BE2C (cell line): ENCODE results near the gene MED15.
"Not testable (repeated sequence)": the region's sequence is repeated elsewhere in the genome, so short reads cannot be mapped to it uniquely, and the experiment has no call there.

Experiments
- DNase-seq: peaks from one replicate; pipeline ENCODE4 v3.0.0-alpha.2; 2020
- H3K27me3 ChIP-seq: fragments of 250-450 bp; sonication (Bioruptor Pico); 2 replicates; pipeline ENCODE4 v1.5.1; 2020; ENCODE audit warnings: mild to moderate bottlenecking
- H3K36me3 ChIP-seq: fragments of 250-450 bp; sonication (Bioruptor Pico); 2 replicates; pipeline ENCODE4 v1.5.1; 2020; ENCODE audit warnings: mild to moderate bottlenecking
- H3K4me1 ChIP-seq: fragments of 250-450 bp; sonication (Bioruptor Pico); 2 replicates; pipeline ENCODE4 v1.5.1; 2020
- H3K4me3 ChIP-seq: 2 replicates; pipeline ENCODE4 v1.5.1; 2011; ENCODE audit warnings: low read depth, low read length
- H3K9me3 ChIP-seq: fragments of 250-450 bp; sonication (Bioruptor Pico); 2 replicates; pipeline ENCODE4 v1.5.1; 2020
- CTCF ChIP-seq: IDR thresholded peaks from 2 replicates; pipeline ENCODE4 v1.5.1; 2012; ENCODE audit warnings: mild to moderate bottlenecking, low read depth, low read length

MED15 gene

DNA sequence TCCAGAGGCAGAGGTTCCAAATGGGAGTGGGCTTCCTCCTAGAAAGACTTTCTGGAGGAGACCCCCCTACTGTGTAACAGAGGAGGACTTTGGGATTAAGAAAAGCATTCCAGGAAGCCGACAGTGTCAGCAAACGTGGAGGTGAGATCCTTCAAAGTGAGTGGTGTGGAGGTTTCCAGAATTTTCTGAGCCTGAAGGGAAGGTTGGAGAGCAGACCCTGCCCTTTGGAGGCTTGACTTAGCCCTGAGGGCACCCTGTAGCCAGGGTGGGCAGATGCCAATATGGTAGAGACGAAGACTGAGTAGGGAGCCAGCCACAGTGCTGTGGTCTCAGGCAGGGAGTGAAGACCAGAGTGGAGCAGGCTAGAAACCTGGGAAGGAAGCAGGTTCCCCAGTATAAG lies 10.0 kb upstream of the MED15 start:
- Histone ChIP-seq H3K9me3 (no peaks in the 10 kb centered on the region), H3K4me3 (no peak overlapping the region), H3K36me3 (no peaks in the 10 kb centered on the region), H3K27me3 (no peaks in the 10 kb centered on the region), H3K4me1 (peaks cover 4% of the 10 kb centered on the region; the same call in 1 of the 2 replicates)
- no peak for TF ChIP-seq CTCF
- no peak for DNase-seq

DNA sequence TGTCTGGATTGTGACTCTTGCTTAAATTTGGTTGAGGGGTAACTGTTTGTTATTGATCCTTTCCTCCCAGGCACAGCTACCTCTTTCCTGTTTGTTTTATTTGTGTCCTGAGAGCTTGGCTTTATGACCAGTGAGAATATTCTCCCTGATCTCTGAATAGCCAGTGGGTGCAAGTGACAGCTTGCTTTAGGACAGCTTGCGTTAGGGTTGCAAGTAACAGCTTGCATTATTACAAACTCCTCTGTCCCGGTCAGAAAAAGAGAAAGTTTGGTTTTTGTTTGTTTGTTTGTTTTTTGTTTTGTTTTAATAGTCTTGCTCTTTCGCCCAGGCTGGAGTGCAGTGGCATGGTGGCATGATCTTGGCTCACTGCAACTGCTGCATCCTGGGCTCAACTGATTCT lies 8.5 kb upstream of the MED15 start:
- Histone ChIP-seq H3K27me3 (no peaks in the 10 kb centered on the region), H3K9me3 (no peaks in the 10 kb centered on the region), H3K4me3 (no peak overlapping the region), H3K4me1 (peaks cover 5% of the 10 kb centered on the region), H3K36me3 (no peaks in the 10 kb centered on the region)
- no peak for DNase-seq
- TF ChIP-seq CTCF: no peak

GRCh38 chr22:20499769-20500168 lies 7.6 kb upstream of the MED15 start:
- TF ChIP-seq CTCF: no peak
- no peak for DNase-seq

GRCh38 chr22:20503816-20504215 lies 3.6 kb upstream of the MED15 start:
- H3K9me3 ChIP-seq: no peaks in the 10 kb centered on the region
- H3K27me3 ChIP-seq: no peaks in the 10 kb centered on the region
- no peak overlapping the region for H3K4me3 ChIP-seq
- DNase-seq: no peak
- H3K36me3 ChIP-seq: no peaks in the 10 kb centered on the region
- H3K4me1 ChIP-seq: peaks cover 12% of the 10 kb centered on the region
- TF ChIP-seq CTCF: no peak

More at GRCh38 chr22:20499769-20500168, 7.6 kb upstream of the MED15 start:
- no peaks in the 10 kb centered on the region for H3K36me3 ChIP-seq
- peaks cover 12% of the 10 kb centered on the region for H3K4me1 ChIP-seq
- no peaks in the 10 kb centered on the region for H3K9me3 ChIP-seq
- no peaks in the 10 kb centered on the region for H3K27me3 ChIP-seq
- H3K4me3 ChIP-seq: no peak overlapping the region

DNA sequence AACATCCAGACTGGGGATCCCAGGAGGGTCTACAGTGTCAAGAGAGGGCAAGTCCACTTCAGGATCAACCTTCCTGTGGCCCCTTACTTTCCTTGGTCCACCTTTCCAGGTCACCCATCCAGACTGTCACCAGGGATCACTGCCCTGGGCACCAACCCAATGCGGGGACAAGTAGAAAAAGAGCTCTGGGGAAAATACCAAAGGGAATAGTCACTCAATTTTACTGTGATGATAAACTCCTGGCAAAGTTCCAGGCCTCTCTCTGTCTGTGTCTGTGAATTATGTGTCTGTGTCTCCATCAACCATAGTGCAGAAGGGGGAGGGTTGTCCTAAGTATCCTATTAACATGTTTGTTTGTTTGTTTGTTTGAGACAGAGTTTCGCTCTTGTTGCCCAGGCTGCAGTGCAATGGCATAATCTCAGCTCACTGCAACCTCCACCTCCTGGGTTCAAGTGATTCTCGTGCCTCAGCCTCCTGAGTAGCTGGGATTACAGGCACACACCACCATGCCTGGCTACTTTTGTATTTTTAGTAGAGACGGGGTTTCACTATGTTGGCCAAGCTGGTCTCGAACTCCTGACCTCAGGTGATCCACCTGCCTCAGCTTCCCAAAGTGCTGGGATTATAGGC lies 3.0 kb upstream of the MED15 start:
- H3K9me3 ChIP-seq, H3K27me3 ChIP-seq, H3K4me3 ChIP-seq, H3K36me3 ChIP-seq: not testable (repeated sequence)
- H3K4me1 ChIP-seq: peaks cover 12% of the 10 kb centered on the region
- peak; percentile 53 for DNase-seq

GRCh38 chr22:20506543-20507252 lies 712 bp upstream of the MED15 start:
- peaks cover 12% of the 10 kb centered on the region for H3K4me1 ChIP-seq
- no peak for DNase-seq
- no peaks in the 10 kb centered on the region for H3K9me3 ChIP-seq
- no peaks in the 10 kb centered on the region for H3K27me3 ChIP-seq
- no peak for TF ChIP-seq CTCF
- H3K36me3 ChIP-seq: peaks cover 2% of the 10 kb centered on the region; the same call in 1 of the 2 replicates
- peak overlapping the region; percentile 100 for H3K4me3 ChIP-seq

DNA sequence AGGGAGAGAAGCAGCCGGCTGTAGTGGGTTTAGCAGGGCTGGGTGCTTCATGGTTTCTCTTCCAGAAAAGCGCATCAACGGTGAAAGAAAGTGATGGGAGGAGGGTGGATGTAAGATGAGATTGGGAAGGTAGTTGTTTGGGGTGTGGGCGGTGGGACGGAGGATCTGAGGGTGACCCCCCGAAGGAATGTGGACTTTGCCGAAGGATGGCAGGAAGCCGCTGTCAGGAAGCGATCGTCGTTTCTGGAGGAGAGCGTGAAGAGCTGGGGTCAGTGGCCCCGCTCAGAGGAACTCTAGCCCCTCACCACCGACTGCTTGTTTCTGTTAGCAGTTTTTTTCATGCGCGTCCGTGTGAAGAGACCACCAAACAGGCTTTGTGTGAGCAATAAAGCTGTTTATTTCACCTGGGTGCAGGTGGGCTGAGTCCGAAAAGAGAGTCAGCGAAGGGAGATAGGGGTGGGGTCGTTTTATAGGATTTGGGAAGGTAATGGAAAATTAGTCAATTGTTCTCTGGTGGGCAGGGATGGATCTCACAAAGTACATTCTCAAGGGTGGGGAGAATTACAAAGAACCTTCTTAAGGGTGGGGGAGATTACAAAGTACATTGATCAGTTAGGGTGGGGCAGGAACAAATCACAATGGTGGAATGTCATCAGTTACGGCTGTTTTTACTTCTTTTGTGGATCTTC lies 801 bp downstream of the MED15 start:
- H3K36me3 ChIP-seq, DNase-seq, H3K27me3 ChIP-seq, H3K9me3 ChIP-seq: not testable (repeated sequence)
- Histone ChIP-seq H3K4me3 (peak overlapping the region; percentile 100), H3K4me1 (peaks cover 12% of the 10 kb centered on the region)
